NCI-H526 (cell line): ENCODE data around the gene GMCL1.

ENCODE experiments used
- DNase-seq, 2 experiments: peaks; one replicate each; lab custom pipeline; 2025; lab: John Stamatoyannopoulos, UW

GMCL1 gene

GRCh38 chr2:69926849-69927515 is 97.5 kb downstream of the GMCL1 start:
- DNase-seq = no peak
